ENCODE data around the gene RUNDC3A. TPM values are rescaled to one million over a fixed set of nuclear protein-coding genes. Genes with fewer than 3 reads are reported as not detected.
A peak's percentile ranks its signal among the peaks of the same experiment; 100 is the strongest.

The RUNDC3A gene
- total RNA-seq, 1 donor, result under 0.01 TPM

GRCh38 chr17:44354582-44355561 is 46.5 kb downstream of the RUNDC3A start:
- DNase-seq (ENCODE audit: low read depth), result no peak
- no peak overlapping the region for H3K4me3 ChIP-seq (ENCODE audit: low read depth, low read length)
- peak; percentile 23 for TF ChIP-seq CTCF (IDR thresholded peaks at IDR 0.05; ENCODE audit: insufficient read depth, low read depth, low read length)

- H3K4me3 ChIP-seq (ENCODE audit: low read depth, low read length), result no peak overlapping the region
- no peak for TF ChIP-seq CTCF (IDR thresholded peaks at IDR 0.05; ENCODE audit: insufficient read depth, low read depth, low read length)
- no peak for DNase-seq (ENCODE audit: low read depth)
These were observed 47.3 kb downstream of the RUNDC3A start for GRCh38 chr17:44355642-44356099.

- H3K4me3 ChIP-seq (ENCODE audit: low read depth, low read length), result no peak overlapping the region
- no peak for DNase-seq (ENCODE audit: low read depth)
- no peak for TF ChIP-seq CTCF (IDR thresholded peaks at IDR 0.05; ENCODE audit: insufficient read depth, low read depth, low read length)
These were observed 47.8 kb downstream of the RUNDC3A start for GRCh38 chr17:44356241-44356640.

GRCh38 chr17:44358066-44358465 is 49.7 kb downstream of the RUNDC3A start:
- no peak for DNase-seq (ENCODE audit: low read depth)
- no peak overlapping the region for H3K4me3 ChIP-seq (ENCODE audit: low read depth, low read length)
- TF ChIP-seq CTCF (IDR thresholded peaks at IDR 0.05; ENCODE audit: insufficient read depth, low read depth, low read length), result no peak

DNA sequence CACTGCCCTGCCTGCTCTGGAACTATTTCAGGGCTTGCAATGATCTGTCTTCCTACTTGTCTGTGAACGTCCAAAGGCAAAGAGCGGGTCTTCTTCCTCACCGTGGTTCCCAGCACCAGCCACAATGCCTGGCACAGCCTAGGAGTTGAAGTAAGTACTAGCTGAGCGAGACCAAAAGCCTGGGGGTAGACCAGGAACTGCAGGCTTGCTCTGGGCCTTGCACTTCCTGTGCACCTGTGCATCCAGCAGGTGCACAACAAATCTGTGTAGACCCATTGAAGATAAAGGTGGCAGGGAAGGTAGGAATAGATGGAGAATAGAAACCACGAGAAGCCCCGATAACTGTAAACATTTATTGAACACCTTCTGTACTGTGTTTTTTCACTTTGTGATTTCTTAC is 50.6 kb downstream of the RUNDC3A start:
- DNase-seq (ENCODE audit: low read depth), result no peak
- no peak overlapping the region for H3K4me3 ChIP-seq (ENCODE audit: low read depth, low read length)
- TF ChIP-seq CTCF (IDR thresholded peaks at IDR 0.05; ENCODE audit: insufficient read depth, low read depth, low read length), result no peak

- H3K4me3 ChIP-seq (ENCODE audit: low read depth, low read length), result no peak overlapping the region
- TF ChIP-seq CTCF (IDR thresholded peaks at IDR 0.05; ENCODE audit: insufficient read depth, low read depth, low read length), result no peak
- DNase-seq (ENCODE audit: low read depth), result no peak
These were observed 51.2 kb downstream of the RUNDC3A start for GRCh38 chr17:44359458-44360143.

Data from fibroblast of villous mesenchyme (primary cell).